ENCODE measurements around the gene IAPP. TPM values are rescaled to one million over a fixed set of nuclear protein-coding genes. Genes with fewer than 3 reads are reported as not detected.

IAPP gene
- not detected for total RNA-seq

DNA sequence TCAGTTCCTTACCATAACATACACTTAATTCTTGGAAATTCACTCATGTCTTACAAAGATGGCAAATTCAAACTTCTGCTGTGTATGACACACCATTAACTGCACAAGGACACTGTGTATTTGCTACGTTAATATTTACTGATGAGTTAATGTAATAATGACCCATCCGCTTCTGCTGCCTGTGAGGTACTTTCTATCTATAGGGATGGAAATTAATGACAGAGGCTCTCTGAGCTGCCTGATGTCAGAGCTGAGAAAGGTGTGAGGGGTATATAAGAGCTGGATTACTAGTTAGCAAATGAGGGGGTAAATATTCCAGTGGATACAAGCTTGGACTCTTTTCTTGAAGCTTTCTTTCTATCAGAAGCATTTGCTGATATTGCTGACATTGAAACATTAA is at the start of gene IAPP:
IAPP (plus strand) TSS at position 301 of the 400 bp plus-strand sequence. CDS start 450 bp downstream, outside the sequence.
- POLR2A ChIA-PET, result no interaction called here
- no peak for DNase-seq
- CTCF ChIA-PET, result no interaction called here
- Mint-ChIP-seq H3K27ac (no peak within 1 kb of the TSS), H3K27me3 (peaks cover 8% of the 10 kb centered on the region), H3K4me1 (peaks cover 5% of the 10 kb centered on the region), H3K36me3 (ENCODE audit: low read depth) (no peaks in the 10 kb centered on the region), H3K4me3 (no peak within 1 kb of the TSS), H3K9me3 (no peaks in the 10 kb centered on the region)

DNA sequence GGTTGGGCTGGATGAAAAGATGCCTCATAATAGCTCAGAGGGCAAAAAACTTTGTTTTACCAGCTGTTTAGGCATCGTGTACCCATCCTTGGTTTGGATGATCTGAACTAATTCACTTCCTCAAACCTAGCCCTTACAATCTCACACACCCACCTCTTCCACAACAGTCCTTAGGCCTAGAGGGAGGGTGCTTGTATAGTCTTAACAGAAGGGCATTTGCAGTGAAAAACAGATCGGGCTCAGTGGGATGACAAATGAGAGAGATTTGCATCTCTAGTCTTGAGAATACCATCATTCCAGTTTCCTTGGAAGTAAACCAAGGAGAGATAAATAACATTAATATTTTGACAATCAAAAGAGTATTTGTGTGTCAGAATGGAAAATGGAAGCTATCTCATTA is 49.0 kb upstream of the IAPP start:
- DNase-seq, result no peak
- ChIA-PET POLR2A (no interaction called here), CTCF (no interaction called here)
- Mint-ChIP-seq H3K4me1 (no peaks in the 10 kb centered on the region), H3K27me3 (no peaks in the 10 kb centered on the region), H3K36me3 (ENCODE audit: low read depth) (no peaks in the 10 kb centered on the region), H3K9me3 (peaks cover 8% of the 10 kb centered on the region), H3K4me3 (no peak overlapping the region), H3K27ac (no peak overlapping the region)

DNA sequence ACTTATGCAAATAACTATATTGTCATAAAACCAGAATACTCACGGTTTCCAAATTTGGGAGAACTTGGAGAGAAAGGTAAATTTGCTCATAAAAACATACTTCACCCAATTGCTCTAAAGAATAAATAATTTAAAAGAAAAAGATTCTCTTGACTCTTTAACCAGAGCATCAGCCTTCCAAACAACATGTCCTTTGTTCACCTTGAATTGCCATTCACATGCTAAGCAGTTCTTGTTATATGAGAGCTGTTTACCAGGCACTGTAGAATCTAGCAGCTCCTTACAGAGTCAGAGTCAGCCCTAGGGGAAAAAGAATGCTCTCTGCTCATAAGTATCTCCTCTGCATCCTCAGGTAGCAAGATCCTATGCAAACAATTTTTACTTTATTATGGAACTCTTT is 48.2 kb upstream of the IAPP start:
- CTCF ChIA-PET, result no interaction called here

GRCh38 chr12:21328578-21328977 is 44.1 kb upstream of the IAPP start:
- CTCF ChIA-PET, result no interaction called here
- DNase-seq, result no peak
- Mint-ChIP-seq H3K9me3 (peaks cover 14% of the 10 kb centered on the region), H3K4me1 (no peaks in the 10 kb centered on the region), H3K36me3 (ENCODE audit: low read depth) (no peaks in the 10 kb centered on the region), H3K4me3 (no peak overlapping the region), H3K27ac (no peak overlapping the region), H3K27me3 (no peaks in the 10 kb centered on the region)
- POLR2A ChIA-PET, result no interaction called here

More for the DNA sequence above, 48.2 kb upstream of the IAPP start:
- Mint-ChIP-seq H3K4me3 (no peak overlapping the region), H3K27me3 (no peaks in the 10 kb centered on the region), H3K4me1 (no peaks in the 10 kb centered on the region), H3K27ac (no peak overlapping the region), H3K9me3 (peaks cover 8% of the 10 kb centered on the region), H3K36me3 (ENCODE audit: low read depth) (no peaks in the 10 kb centered on the region)
- POLR2A ChIA-PET, result no interaction called here
- no peak for DNase-seq

DNA sequence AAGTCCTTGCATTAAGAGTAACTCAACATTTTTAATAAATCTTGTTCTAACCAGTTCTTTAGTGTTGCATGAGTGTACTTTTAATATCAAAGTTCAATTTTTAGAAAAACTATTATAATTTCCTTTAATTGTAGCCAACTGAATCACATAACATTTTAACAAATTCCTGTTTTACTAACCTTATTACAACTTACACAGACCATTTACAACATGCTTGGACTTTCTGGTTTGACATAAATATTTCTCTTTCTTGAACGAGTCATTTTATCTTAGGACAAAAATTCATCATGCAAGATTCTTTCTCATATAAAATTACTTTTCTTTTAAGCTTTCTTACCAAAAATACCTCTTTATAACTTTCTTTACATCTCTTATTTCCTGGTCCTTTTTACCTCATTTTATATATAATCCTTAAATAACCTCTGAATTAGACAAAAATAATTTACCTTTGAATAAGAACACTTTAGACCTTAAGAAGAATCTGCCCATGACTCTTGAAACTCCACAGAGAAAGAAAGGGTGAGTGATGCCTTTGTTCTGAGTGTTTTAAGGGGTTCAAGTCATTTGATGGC is 41.9 kb upstream of the IAPP start:
- DNase-seq, result no peak
- H3K36me3 Mint-ChIP-seq (ENCODE audit: low read depth), result no peaks in the 10 kb centered on the region
- H3K27me3 Mint-ChIP-seq, result peaks cover 3% of the 10 kb centered on the region
- POLR2A ChIA-PET, result no interaction called here
- H3K27ac Mint-ChIP-seq, result no peak overlapping the region
- H3K4me3 Mint-ChIP-seq, result no peak overlapping the region
- no peaks in the 10 kb centered on the region for H3K4me1 Mint-ChIP-seq
- CTCF ChIA-PET, result no interaction called here
- H3K9me3 Mint-ChIP-seq, result peaks cover 14% of the 10 kb centered on the region

DNA sequence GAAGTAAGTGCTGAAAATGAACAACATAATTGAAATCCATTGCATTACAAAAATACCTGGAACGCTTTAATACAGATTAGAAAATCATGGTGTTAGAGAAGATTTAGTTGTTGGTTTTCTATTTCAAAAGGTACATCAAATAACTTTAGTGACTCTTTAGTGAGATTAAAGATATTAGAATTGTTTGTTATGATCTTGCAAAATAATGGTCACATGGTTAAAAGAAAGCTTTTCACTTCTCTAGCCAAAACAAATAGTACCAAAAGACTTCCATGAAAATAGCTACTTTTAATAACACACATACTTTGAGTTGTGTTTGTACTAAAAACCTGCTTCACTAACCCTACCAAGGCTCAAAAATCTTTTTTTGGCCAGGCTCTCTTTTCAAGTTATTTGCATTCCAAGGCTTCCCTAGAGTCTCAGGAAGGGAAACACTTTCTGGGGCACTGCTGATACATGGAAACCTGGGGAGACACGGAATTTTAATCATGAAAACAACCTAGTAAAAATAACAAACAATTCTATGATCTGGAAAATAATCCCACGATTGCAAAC is 37.9 kb upstream of the IAPP start, which contains the start of gene SLCO1A2:
SLCO1A2 (minus strand) TSS at position 147 of the 555 bp plus-strand sequence. CDS start 270 bp downstream, outside the sequence.
- DNase-seq, result no peak
- CTCF ChIA-PET, result no interaction called here
- peaks cover 3% of the 10 kb centered on the region for H3K27me3 Mint-ChIP-seq
- H3K9me3 Mint-ChIP-seq, result peaks cover 5% of the 10 kb centered on the region
- H3K4me1 Mint-ChIP-seq, result no peaks in the 10 kb centered on the region
- no peak within 1 kb of the TSS for H3K27ac Mint-ChIP-seq
- no peaks in the 10 kb centered on the region for H3K36me3 Mint-ChIP-seq (ENCODE audit: low read depth)
- no peak within 1 kb of the TSS for H3K4me3 Mint-ChIP-seq
- POLR2A ChIA-PET, result no interaction called here

DNA sequence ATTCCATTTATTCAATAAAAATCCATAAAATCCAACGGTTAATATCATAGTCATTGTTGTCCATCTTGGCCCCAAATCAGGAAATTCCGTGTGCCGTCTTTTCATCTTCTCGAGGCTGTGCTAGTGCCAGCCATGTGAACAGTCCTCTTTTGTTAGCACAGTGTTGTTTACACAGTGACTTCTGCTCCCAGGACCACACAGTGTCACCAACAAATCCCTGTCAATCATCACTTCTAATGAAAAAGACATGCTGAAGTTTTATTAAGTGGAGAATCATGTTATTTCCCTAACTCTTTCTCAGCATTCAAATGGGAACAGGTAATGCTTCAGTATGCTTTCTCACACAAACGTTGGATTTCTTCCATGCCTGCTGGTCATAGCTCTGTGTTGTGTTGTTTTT is 36.0 kb upstream of the IAPP start:
- Mint-ChIP-seq H3K4me3 (no peak overlapping the region), H3K4me1 (no peaks in the 10 kb centered on the region), H3K27ac (no peak overlapping the region), H3K9me3 (no peaks in the 10 kb centered on the region), H3K27me3 (peaks cover 3% of the 10 kb centered on the region), H3K36me3 (ENCODE audit: low read depth) (no peaks in the 10 kb centered on the region)
- ChIA-PET CTCF (no interaction called here), POLR2A (no interaction called here)
- no peak for DNase-seq

DNA sequence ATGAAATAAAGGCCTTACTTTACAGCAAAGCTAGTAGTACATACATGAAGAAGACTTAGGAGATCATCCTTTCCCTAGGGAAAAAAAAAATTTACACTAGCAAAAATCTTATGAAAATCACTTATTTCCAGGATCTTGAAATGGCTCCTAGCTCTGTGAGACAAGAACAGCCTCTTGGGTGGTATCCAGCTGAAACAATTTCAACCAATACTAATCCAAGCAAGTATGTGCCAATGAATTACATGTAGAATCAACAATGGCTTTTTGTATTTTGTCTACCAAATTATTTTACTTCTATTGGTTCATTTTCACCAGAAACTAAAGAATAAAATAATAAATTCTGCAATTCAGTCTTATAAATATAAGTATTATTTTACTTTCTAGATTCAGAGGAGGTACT is 35.2 kb upstream of the IAPP start:
- no peak overlapping the region for H3K27ac Mint-ChIP-seq
- no peak overlapping the region for H3K4me3 Mint-ChIP-seq
- no peaks in the 10 kb centered on the region for H3K36me3 Mint-ChIP-seq (ENCODE audit: low read depth)
- peaks cover 3% of the 10 kb centered on the region for H3K27me3 Mint-ChIP-seq
- DNase-seq, result no peak
- H3K4me1 Mint-ChIP-seq, result no peaks in the 10 kb centered on the region
- H3K9me3 Mint-ChIP-seq, result no peaks in the 10 kb centered on the region
- CTCF ChIA-PET, result no interaction called here
- POLR2A ChIA-PET, result no interaction called here

GRCh38 chr12:21337959-21338744 is 34.5 kb upstream of the IAPP start:
- Mint-ChIP-seq H3K9me3 (no peaks in the 10 kb centered on the region), H3K36me3 (ENCODE audit: low read depth) (no peaks in the 10 kb centered on the region), H3K4me3 (no peak overlapping the region), H3K27ac (no peak overlapping the region), H3K4me1 (no peaks in the 10 kb centered on the region), H3K27me3 (peaks cover 7% of the 10 kb centered on the region)
- no peak for DNase-seq
- POLR2A ChIA-PET, result no interaction called here
- CTCF ChIA-PET, result no interaction called here

- Mint-ChIP-seq H3K27ac (no peak overlapping the region), H3K9me3 (no peaks in the 10 kb centered on the region), H3K4me1 (no peaks in the 10 kb centered on the region), H3K36me3 (ENCODE audit: low read depth) (no peaks in the 10 kb centered on the region), H3K27me3 (peaks cover 4% of the 10 kb centered on the region), H3K4me3 (no peak overlapping the region)
- POLR2A ChIA-PET, result no interaction called here
- CTCF ChIA-PET, result no interaction called here
- no peak for DNase-seq
Observed at GRCh38 chr12:21339921-21340320, 32.8 kb upstream of the IAPP start.

GRCh38 chr12:21340403-21340802 is 32.3 kb upstream of the IAPP start:
- H3K27me3 Mint-ChIP-seq, result peaks cover 4% of the 10 kb centered on the region
- ChIA-PET CTCF (no interaction called here), POLR2A (no interaction called here)
- H3K4me3 Mint-ChIP-seq, result no peak overlapping the region
- no peak for DNase-seq
- no peaks in the 10 kb centered on the region for H3K4me1 Mint-ChIP-seq
- no peaks in the 10 kb centered on the region for H3K36me3 Mint-ChIP-seq (ENCODE audit: low read depth)
- no peaks in the 10 kb centered on the region for H3K9me3 Mint-ChIP-seq
- H3K27ac Mint-ChIP-seq, result no peak overlapping the region

- Mint-ChIP-seq H3K4me3 (no peak overlapping the region), H3K36me3 (ENCODE audit: low read depth) (no peaks in the 10 kb centered on the region), H3K27me3 (peaks cover 4% of the 10 kb centered on the region), H3K9me3 (no peaks in the 10 kb centered on the region), H3K27ac (no peak overlapping the region), H3K4me1 (no peaks in the 10 kb centered on the region)
- ChIA-PET POLR2A (no interaction called here), CTCF (no interaction called here)
- no peak for DNase-seq
Observed at GRCh38 chr12:21341769-21342168, 30.9 kb upstream of the IAPP start.

DNA sequence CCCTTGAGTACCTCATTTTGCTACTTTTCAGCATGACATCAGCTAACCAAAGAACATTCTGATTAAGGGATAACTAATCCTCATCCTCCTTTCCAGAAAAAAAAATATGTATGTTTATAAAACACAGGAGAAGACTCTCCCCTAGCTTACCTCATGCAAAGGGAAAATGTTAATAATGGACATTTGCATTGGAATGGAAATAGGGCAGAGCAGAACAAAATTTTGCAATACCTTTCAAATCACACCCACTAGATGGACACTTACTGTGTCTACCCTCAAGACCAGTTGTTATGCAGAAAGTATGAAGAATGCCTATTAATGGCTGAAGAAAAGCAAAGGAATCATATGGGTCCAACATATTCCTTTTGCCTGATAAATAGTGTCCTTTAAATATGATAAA is 29.1 kb upstream of the IAPP start:
- no peak overlapping the region for H3K4me3 Mint-ChIP-seq
- POLR2A ChIA-PET, result no interaction called here
- CTCF ChIA-PET, result no interaction called here
- H3K4me1 Mint-ChIP-seq, result no peaks in the 10 kb centered on the region
- no peak overlapping the region for H3K27ac Mint-ChIP-seq
- H3K27me3 Mint-ChIP-seq, result peaks cover 4% of the 10 kb centered on the region
- no peaks in the 10 kb centered on the region for H3K9me3 Mint-ChIP-seq
- DNase-seq, result no peak
- no peaks in the 10 kb centered on the region for H3K36me3 Mint-ChIP-seq (ENCODE audit: low read depth)

Data from activated CD4-positive, alpha-beta memory T cell treated with anti-CD3 and anti-CD28 coated beads, Interleukin-2, amount 10 ng/mL, durations not matched to agents 7 days and 5 days (primary cell).